Liver (tissue), 9 donors: Measurements from ENCODE around the gene ARMC2. TPM values are rescaled to one million over a fixed set of nuclear protein-coding genes. Genes with fewer than 3 reads are reported as not detected.

Source experiments
- DNase-seq: peaks from one replicate; pipeline ENCODE4 v3.0.0-alpha.2; 2017; ENCODE audit warnings: low spot score
- H3K27ac ChIP-seq, 2 donors: one replicate each; pipeline ENCODE4 v1.7.0; 2013; ENCODE audit warnings: inconsistent platforms in 2 of 2, low read length in 2 of 2, control low read depth in 1 of 2, low read depth in 1 of 2, mild to moderate bottlenecking in 1 of 2
- H3K27me3 ChIP-seq, 4 donors: one replicate each; pipeline versions ENCODE4 v1.6.1 to v1.7.0; 2013; ENCODE audit warnings: low read length in 3 of 4, inconsistent platforms in 1 of 4, mild to moderate bottlenecking in 1 of 4, moderate library complexity in 1 of 4; ENCODE audit not compliant: control insufficient read depth in 4 of 4, insufficient read depth in 4 of 4
- H3K36me3 ChIP-seq, 4 donors: one replicate each; pipeline versions ENCODE4 v1.6.1 to v1.7.0; 2013; ENCODE audit warnings: low read length in 3 of 4, mild to moderate bottlenecking in 3 of 4, low read depth in 1 of 4, moderate library complexity in 1 of 4; ENCODE audit not compliant: control insufficient read depth in 4 of 4, insufficient read depth in 3 of 4
- H3K4me1 ChIP-seq, 4 donors: one replicate each; pipeline versions ENCODE4 v1.6.1 to v1.7.0; 2013; ENCODE audit warnings: low read length in 3 of 4, mild to moderate bottlenecking in 3 of 4, moderate library complexity in 1 of 4; ENCODE audit not compliant: control insufficient read depth in 4 of 4, insufficient read depth in 4 of 4
- H3K4me3 ChIP-seq, 3 donors: one replicate each; pipeline versions ENCODE4 v1.6.1 to v1.7.0; 2013; ENCODE audit warnings: low read length in 3 of 3, control low read depth in 1 of 3, low read depth in 1 of 3, mild to moderate bottlenecking in 1 of 3
- H3K9ac ChIP-seq, 2 donors: one replicate each; pipeline ENCODE4 v1.7.0; 2013; ENCODE audit warnings: low read length in 2 of 2, mild to moderate bottlenecking in 2 of 2, moderate library complexity in 2 of 2, control low read depth in 1 of 2, low read depth in 1 of 2
- H3K9me3 ChIP-seq, 4 donors: one replicate each; pipeline versions ENCODE4 v1.6.1 to v1.7.0; 2013; ENCODE audit warnings: low read length in 3 of 4; ENCODE audit not compliant: control insufficient read depth in 4 of 4
- ATF3 ChIP-seq: IDR thresholded peaks from 2 replicates; pipeline ENCODE4 v1.6.1; 2016; ENCODE audit warnings: antibody characterized with exemption
- EGR1 ChIP-seq, 2 donors: IDR thresholded peaks; 2 replicates each; pipeline ENCODE4 v1.6.1; 2016 to 2018; ENCODE audit warnings: antibody characterized with exemption in 2 of 2, low read depth in 2 of 2
- FOXA1 ChIP-seq: IDR thresholded peaks from 2 replicates; pipeline ENCODE4 v1.6.1; 2016; ENCODE audit warnings: antibody characterized with exemption
- FOXA2 ChIP-seq: IDR thresholded peaks from 2 replicates; pipeline ENCODE4 v1.6.1; 2016; ENCODE audit warnings: antibody characterized with exemption
- HNF4A ChIP-seq, 2 donors: conservative IDR thresholded peaks; 2 replicates each; pipeline ENCODE4 v1.6.1; 2016; ENCODE audit warnings: antibody characterized with exemption in 2 of 2, mild to moderate bottlenecking in 2 of 2
- HNF4G ChIP-seq: IDR thresholded peaks from 2 replicates; pipeline ENCODE4 v1.6.1; 2016; ENCODE audit warnings: antibody characterized with exemption
- JUND ChIP-seq, 2 donors: IDR thresholded peaks; 2 replicates each; pipeline ENCODE4 v1.6.1; 2016; ENCODE audit warnings: antibody characterized with exemption in 2 of 2
- MAX ChIP-seq: IDR thresholded peaks from 2 replicates; pipeline ENCODE4 v1.6.1; 2016; ENCODE audit warnings: antibody characterized with exemption
- NR2F2 ChIP-seq: IDR thresholded peaks from 2 replicates; pipeline ENCODE4 v1.6.1; 2016; ENCODE audit warnings: antibody characterized with exemption
- RXRA ChIP-seq, 2 donors: IDR thresholded peaks; 2 replicates each; pipeline ENCODE4 v1.6.1; 2017 to 2018; ENCODE audit warnings: antibody characterized with exemption in 2 of 2, mild to moderate bottlenecking in 1 of 2
- SP1 ChIP-seq: IDR thresholded peaks from 2 replicates; pipeline ENCODE4 v1.6.1; 2018; ENCODE audit warnings: antibody characterized with exemption, mild to moderate bottlenecking
- TAF1 ChIP-seq: conservative IDR thresholded peaks from 2 replicates; pipeline ENCODE4 v1.6.1; 2016; ENCODE audit warnings: antibody characterized with exemption, mild to moderate bottlenecking
- YY1 ChIP-seq: IDR thresholded peaks from 2 replicates; pipeline ENCODE4 v1.6.1; 2016; ENCODE audit warnings: antibody characterized with exemption, mild to moderate bottlenecking
- WGBS: extraction: QIAGEN DNeasy Blood & Tissue Kit; methylation state at CpG from one replicate; pipeline ENCODE4 v1.1.7; 2013; 5-methylcytosine and 5-hydroxymethylcytosine counted together
- polyA plus RNA-seq, 2 donors: library from polyadenylated mRNA; stranded (reverse) in 1 of 2; unstranded in 1 of 2; fragments of 200-250 nt in 1 of 2; fragments of >200 nt in 1 of 2; fragmentation: Nextera tagmentation in 1 of 2; extraction: Ambion mirVana in 1 of 2; gene quantifications; one replicate each; pipeline versions ENCODE4 v1.2.1 to v1.2.3, GENCODE V29; 2013 to 2015
- total RNA-seq, 2 donors: library from RNA; depleted of rRNA; stranded (reverse); fragments of >200 nt; gene quantifications; one replicate each; pipeline ENCODE4 v1.2.3, GENCODE V29; 2014
- donor health status: healthy.
- donor health status: healthy.
- donor health status: healthy.
- donor health status: healthy.
- donor health status: healthy.

The ARMC2 gene
- total and polyA plus RNA-seq, 4 donors, result 0.24 to 1.5 (median 0.73) TPM

- H3K27me3 ChIP-seq, result no peaks in the 10 kb centered on the region
- H3K36me3 ChIP-seq, result peaks cover 0 to 15% (median 3%) of the 10 kb centered on the region in 4 donors
- H3K4me3 ChIP-seq, result no peak overlapping the region
- TF ChIP-seq HNF4G (no peak), SP1 (no peak), EGR1 (IDR thresholded peaks at IDR 0.05; ENCODE audit: low read depth in 2 of 2) (no peak)
- DNase-seq, result no peak
- H3K9ac ChIP-seq, result no peak overlapping the region
- peaks cover 3 to 23% (median 10%) of the 10 kb centered on the region in 4 donors for H3K4me1 ChIP-seq
- peak overlapping the region; percentile 72 to 82 for H3K27ac ChIP-seq
- no peaks in the 10 kb centered on the region for H3K9me3 ChIP-seq
Measured at GRCh38 chr6:109002882-109003281, 154.7 kb downstream of the ARMC2 start.

DNA sequence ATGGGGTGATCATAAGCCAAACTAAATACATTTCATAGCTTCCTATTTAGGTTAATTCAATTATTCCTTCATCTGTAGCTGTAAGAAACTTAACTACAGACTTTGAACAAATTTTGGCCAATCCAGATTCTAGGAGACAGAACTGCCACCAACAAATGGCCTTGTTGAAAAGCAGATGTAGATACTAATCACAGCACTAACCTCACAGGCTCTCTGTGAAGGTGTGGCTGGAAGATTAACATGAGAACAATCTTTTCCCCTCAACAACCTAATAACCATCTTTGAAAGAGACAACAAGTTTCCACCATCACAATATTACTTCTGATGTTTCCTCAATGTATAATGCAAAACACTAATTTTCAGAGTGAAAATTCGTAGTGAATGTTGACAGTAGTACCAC lies 158.6 kb downstream of the ARMC2 start:
- Histone ChIP-seq H3K9me3 (no peaks in the 10 kb centered on the region), H3K4me1 (peaks cover 1 to 39% (median 17%) of the 10 kb centered on the region in 4 donors), H3K27me3 (no peaks in the 10 kb centered on the region), H3K27ac (no peak overlapping the region), H3K4me3 (no peak overlapping the region), H3K9ac (no peak overlapping the region), H3K36me3 (no peaks in the 10 kb centered on the region)
- TF ChIP-seq FOXA2 (no peak), ATF3 (no peak), EGR1 (IDR thresholded peaks at IDR 0.05; ENCODE audit: low read depth in 2 of 2) (no peak)
- WGBS, result 86% methylated on average over 1 of the region's 1 CpG
- DNase-seq, result no peak

- no peaks in the 10 kb centered on the region for H3K36me3 ChIP-seq
- no peaks in the 10 kb centered on the region for H3K9me3 ChIP-seq
- H3K27ac ChIP-seq, result no peak overlapping the region
- no peak for DNase-seq
- H3K9ac ChIP-seq, result peak overlapping the region in 1 of 2 donors; percentile 93
- peaks cover 1 to 32% (median 14%) of the 10 kb centered on the region in 4 donors for H3K4me1 ChIP-seq
- no peak overlapping the region for H3K4me3 ChIP-seq
- WGBS, result 77% methylated on average over 3 of the region's 3 CpGs
- TF ChIP-seq HNF4G (no peak), MAX (no peak), TAF1 (no peak), RXRA (IDR thresholded peaks at IDR 0.05) (no peak), YY1 (no peak), FOXA1 (no peak), JUND (IDR thresholded peaks at IDR 0.05) (no peak), SP1 (no peak), NR2F2 (no peak)
- no peaks in the 10 kb centered on the region for H3K27me3 ChIP-seq
Measured at GRCh38 chr6:109007521-109007920, 159.3 kb downstream of the ARMC2 start.

GRCh38 chr6:109008054-109008453 lies 159.8 kb downstream of the ARMC2 start:
- peak overlapping the region in 1 of 2 donors; percentile 93 for H3K9ac ChIP-seq
- DNase-seq, result no peak
- no peaks in the 10 kb centered on the region for H3K27me3 ChIP-seq
- TF ChIP-seq TAF1 (no peak), JUND (IDR thresholded peaks at IDR 0.05) (no peak), HNF4A (conservative IDR thresholded peaks at IDR 0.05) (no peak)
- peak overlapping the region in 1 of 3 donors; percentile 19 for H3K4me3 ChIP-seq
- H3K9me3 ChIP-seq, result no peaks in the 10 kb centered on the region
- WGBS, result 43% methylated on average over 4 of the region's 4 CpGs
- peaks cover 1 to 28% (median 14%) of the 10 kb centered on the region in 4 donors for H3K4me1 ChIP-seq
- H3K36me3 ChIP-seq, result no peaks in the 10 kb centered on the region
- H3K27ac ChIP-seq, result peak overlapping the region in 1 of 2 donors; percentile 90
